Measurements from ENCODE around the gene VARS2. TPM values are rescaled to one million over a fixed set of nuclear protein-coding genes. Genes with fewer than 3 reads are reported as not detected.
"Not testable (repeated sequence)": the region's sequence is repeated elsewhere in the genome, so short reads cannot be mapped to it uniquely, and the experiment has no call there.

The VARS2 gene
- polyA plus RNA-seq, 1 donor (not counting 4 experiments of a cell fraction or from before 2014, with no cell fraction given), result 13.8 TPM

DNA sequence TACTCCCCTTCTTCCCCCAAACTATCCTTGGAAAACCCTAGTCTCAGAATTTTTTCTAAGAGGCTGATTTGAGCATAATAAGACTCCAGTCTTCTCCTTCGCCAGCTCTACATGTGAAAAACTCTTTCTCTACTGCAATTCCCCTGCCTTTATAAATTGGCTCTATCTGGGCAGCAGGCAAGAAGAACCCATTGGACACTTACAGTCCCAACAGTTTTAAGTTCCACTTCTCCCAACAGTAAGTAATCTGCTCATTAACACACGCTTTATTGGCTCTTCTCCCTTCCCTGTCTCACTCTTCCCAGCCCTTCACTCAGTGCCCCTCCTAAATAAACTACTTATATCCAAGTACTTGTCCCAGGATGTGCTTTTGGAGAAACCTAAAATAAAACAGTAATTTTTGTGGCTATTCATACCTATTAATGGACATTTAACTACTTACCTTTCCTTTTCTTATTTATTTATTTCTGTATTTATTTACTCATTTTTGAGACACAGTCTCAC is 40.8 kb upstream of the VARS2 start:
- Histone ChIP-seq H3K79me2 (ENCODE audit: control insufficient read depth, insufficient read depth, low read length) (no peaks in the 10 kb centered on the region), H3K4me1 (ENCODE audit: control insufficient read depth, extremely low read depth, insufficient read depth, low read length) (peaks cover 27% of the 10 kb centered on the region), H3K4me2 (ENCODE audit: control insufficient read depth, extremely low read depth, insufficient read depth, low read depth, low read length) (no peak overlapping the region), H4K20me1 (ENCODE audit: control insufficient read depth, extremely low read depth, insufficient read depth, low read length) (no peaks in the 10 kb centered on the region), H3K4me3 (ENCODE audit: control insufficient read depth in 2 of 3, extremely low read depth in 1 of 3, insufficient read depth in 2 of 3, low read depth in 1 of 3, low read length in 3 of 3) (no peak overlapping the region), H3K27ac (ENCODE audit: control insufficient read depth, insufficient read depth, low read length) (no peak overlapping the region), H3K36me3 (ENCODE audit: control insufficient read depth in 2 of 2, extremely low read depth in 1 of 2, insufficient read depth in 2 of 2, low read length in 2 of 2) (no peaks in the 10 kb centered on the region), H3K27me3 (ENCODE audit: control insufficient read depth, extremely low read depth, insufficient read depth, low read length) (no peaks in the 10 kb centered on the region), H3K9ac (ENCODE audit: control insufficient read depth, extremely low read depth, insufficient read depth, low read length) (no peak overlapping the region), H3K9me3 (ENCODE audit: control insufficient read depth, low read depth, low read length) (peaks cover 6% of the 10 kb centered on the region), H2AFZ (ENCODE audit: control insufficient read depth, low read length) (no peak overlapping the region), H3K9me1 (ENCODE audit: control insufficient read depth, extremely low read depth, insufficient read depth, low read length) (no peaks in the 10 kb centered on the region)
- dilution Hi-C loops (cut with MboI; ENCODE audit: extremely low pct_ligation_motif_present, low sequenced_read_pairs), result no loop called here
- DNase-seq (ENCODE audit: low read depth, low spot score) (no peak), FAIRE-seq (no peak)
- TF ChIP-seq EZH2 (IDR thresholded peaks at IDR 0.05; ENCODE audit: low read length), result no peak
- TF ChIP-seq, protein P1, sequence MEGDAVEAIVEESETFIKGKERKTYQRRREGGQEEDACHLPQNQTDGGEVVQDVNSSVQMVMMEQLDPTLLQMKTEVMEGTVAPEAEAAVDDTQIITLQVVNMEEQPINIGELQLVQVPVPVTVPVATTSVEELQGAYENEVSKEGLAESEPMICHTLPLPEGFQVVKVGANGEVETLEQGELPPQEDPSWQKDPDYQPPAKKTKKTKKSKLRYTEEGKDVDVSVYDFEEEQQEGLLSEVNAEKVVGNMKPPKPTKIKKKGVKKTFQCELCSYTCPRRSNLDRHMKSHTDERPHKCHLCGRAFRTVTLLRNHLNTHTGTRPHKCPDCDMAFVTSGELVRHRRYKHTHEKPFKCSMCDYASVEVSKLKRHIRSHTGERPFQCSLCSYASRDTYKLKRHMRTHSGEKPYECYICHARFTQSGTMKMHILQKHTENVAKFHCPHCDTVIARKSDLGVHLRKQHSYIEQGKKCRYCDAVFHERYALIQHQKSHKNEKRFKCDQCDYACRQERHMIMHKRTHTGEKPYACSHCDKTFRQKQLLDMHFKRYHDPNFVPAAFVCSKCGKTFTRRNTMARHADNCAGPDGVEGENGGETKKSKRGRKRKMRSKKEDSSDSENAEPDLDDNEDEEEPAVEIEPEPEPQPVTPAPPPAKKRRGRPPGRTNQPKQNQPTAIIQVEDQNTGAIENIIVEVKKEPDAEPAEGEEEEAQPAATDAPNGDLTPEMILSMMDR (optimal IDR thresholded peaks at IDR 0.05 in 1 of 3, IDR thresholded peaks at IDR 0.05 in 1 of 3, conservative IDR thresholded peaks at IDR 0.05 in 1 of 3; ENCODE audit: extremely low read depth in 1 of 3, insufficient read depth in 2 of 3, low read length in 3 of 3), result no peak

DNA sequence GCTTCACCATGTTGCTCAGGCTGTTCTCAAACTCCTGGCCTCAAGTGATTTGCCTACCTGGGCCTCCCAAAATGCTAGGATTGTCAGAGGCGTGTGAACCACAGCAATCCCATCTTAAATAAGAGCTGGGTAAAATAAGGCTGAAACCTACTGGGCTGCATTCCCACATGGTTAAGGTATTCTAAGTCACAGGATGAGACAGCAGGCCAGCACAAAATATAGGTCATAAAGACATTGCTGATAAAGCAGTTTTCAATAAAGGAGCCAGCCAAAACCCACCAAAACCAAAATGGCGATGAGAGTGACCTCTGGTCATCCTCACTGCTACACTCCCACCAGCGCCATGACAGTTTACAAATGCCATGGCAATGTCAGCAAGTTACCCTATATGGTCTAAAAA is 40.2 kb upstream of the VARS2 start:
- H4K20me1 ChIP-seq (ENCODE audit: control insufficient read depth, extremely low read depth, insufficient read depth, low read length); H3K9me1 ChIP-seq (ENCODE audit: control insufficient read depth, extremely low read depth, insufficient read depth, low read length); H3K36me3 ChIP-seq (ENCODE audit: control insufficient read depth in 2 of 2, extremely low read depth in 1 of 2, insufficient read depth in 2 of 2, low read length in 2 of 2); H3K4me2 ChIP-seq (ENCODE audit: control insufficient read depth, extremely low read depth, insufficient read depth, low read depth, low read length); H3K27me3 ChIP-seq (ENCODE audit: control insufficient read depth, extremely low read depth, insufficient read depth, low read length); FAIRE-seq; H3K27ac ChIP-seq (ENCODE audit: control insufficient read depth, insufficient read depth, low read length); dilution Hi-C loops (cut with MboI; ENCODE audit: extremely low pct_ligation_motif_present, low sequenced_read_pairs); H3K4me3 ChIP-seq (ENCODE audit: control insufficient read depth in 2 of 3, extremely low read depth in 1 of 3, insufficient read depth in 2 of 3, low read depth in 1 of 3, low read length in 3 of 3); DNase-seq (ENCODE audit: low read depth, low spot score); H3K9ac ChIP-seq (ENCODE audit: control insufficient read depth, extremely low read depth, insufficient read depth, low read length); H2AFZ ChIP-seq (ENCODE audit: control insufficient read depth, low read length); H3K9me3 ChIP-seq (ENCODE audit: control insufficient read depth, low read depth, low read length); H3K79me2 ChIP-seq (ENCODE audit: control insufficient read depth, insufficient read depth, low read length): not testable (repeated sequence)
- peaks cover 27% of the 10 kb centered on the region for H3K4me1 ChIP-seq (ENCODE audit: control insufficient read depth, extremely low read depth, insufficient read depth, low read length)

All from keratinocyte (primary cell).